Measurements from ENCODE around the gene LDLRAD4.
A peak's percentile ranks its signal among the peaks of the same experiment; 100 is the strongest.

Gene LDLRAD4

DNA sequence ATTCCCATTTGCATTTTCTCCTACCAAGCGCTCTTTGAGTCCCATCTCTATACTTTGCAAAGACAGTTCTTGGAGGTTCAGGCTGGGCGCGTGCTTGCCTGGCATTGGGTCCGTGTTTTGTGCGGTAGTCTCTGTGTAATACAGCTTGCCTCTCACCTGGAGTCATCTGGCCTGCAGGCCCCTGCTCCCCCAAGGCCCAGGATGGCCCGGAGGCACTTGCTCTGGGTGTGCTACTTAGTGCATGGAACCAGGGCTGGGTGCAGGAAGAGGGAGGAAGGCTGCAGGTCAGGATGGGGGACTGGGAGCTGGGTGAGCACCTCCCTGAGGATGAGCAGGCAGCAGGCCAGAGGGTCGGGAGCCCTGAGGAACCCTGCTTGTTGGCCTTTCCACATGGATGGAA is 220.9 kb downstream of the LDLRAD4 start:
- no peak for DNase-seq

DNA sequence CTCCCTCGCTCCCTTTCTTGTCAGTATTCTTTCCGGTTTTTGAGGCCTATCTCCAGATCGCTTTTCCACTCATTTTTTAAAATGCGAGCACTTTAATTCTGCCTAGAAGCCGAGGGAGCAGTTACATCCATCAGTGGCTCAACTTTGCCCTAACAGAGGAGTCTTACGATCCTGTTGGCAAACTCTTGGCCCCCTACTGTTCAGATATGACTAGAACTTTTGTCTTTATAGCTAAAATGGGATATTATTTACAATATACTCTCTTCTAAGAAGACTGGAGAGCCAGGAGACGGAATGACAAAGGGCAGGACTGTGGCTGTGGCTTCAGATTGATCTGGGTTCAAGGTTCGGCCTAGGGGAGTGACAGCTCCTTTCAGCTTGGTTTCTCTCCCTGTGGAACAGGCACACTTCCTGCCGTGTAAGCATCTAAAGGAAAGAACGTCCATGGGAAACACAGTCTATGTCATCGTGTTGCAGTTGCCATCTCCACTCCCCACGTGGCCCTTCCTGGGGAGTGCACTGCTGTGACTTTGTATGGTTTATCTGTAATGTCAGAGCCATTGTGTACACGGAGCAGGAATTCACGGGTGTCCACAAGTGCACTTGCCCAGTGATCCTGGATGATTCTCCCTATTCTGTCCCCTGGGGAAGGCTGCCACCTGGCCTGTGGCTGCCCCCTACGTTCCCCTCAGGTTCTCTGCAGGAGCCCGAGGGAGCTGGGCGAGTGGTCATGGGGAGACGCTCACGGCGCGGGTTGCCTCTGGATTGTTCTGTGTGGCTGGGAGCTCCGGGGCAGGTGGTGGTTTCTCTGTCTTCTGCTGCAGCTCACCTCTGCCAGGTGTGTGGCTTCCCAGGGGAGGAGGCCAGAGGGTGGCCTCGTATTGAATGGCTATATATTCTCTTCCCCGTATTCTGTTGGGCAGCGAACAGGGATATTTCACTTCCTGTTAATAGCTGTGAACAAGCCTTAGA is 222.0 kb downstream of the LDLRAD4 start:
- no peak for DNase-seq

DNA sequence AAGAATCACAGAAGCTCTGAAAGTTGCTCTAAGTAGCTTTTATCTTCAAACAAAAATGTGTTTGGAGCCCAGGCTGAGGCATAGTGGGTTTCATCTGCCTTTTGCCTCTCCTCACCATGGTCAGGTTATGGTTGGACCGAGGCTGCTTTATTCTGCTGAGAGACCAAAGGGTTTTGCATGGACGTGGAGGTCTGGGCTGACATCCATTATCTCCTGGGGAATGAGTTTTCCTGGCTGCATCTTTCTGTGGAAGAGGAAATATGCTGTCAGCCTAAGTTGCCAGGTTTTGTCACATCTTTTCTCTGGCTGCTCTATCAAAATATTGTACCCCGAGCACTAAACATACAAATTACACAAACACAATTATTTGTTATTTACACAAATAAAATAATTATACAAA is 223.2 kb downstream of the LDLRAD4 start:
- no peak for DNase-seq

DNA sequence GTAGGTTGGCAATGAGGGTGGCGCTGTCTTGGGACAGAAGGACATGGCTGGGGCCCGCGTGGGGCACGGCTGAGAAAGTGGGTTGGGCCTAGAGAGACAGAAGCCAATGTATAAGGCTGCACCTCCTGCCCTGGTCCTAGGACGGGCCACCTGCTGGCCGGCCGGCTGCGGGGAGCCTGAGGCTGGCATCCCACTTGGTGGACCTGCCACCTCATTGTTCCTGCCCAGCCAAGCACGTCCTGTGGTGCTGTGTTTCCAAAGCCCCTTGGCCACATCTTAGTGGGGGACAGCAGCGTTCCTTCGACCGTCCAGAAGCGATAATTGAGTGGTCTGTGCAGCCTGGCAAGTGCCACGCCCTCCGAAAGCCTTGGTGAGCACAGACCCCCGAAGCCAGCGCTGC is 223.9 kb downstream of the LDLRAD4 start:
- no peak for DNase-seq

DNA sequence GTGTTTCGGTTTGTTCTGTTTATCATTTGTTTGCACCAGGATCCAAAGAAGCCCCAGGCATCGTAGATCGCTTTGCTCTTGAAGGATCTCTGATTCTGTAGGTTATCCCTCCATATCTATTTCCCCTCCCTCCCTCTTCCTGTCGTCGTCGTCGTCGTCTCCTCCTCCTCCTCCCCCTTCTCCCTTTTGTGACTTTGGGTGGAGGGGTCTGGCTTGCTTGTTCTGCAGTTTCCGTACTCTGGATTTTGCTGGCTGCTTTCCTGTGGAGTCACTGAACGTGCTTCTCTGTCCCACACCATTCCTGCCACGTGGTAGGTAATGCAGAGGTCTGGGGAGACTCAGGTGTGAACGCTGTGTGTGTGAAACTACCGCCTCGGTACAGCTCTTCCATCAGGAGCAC is 225.0 kb downstream of the LDLRAD4 start:
- DNase-seq: no peak

DNA sequence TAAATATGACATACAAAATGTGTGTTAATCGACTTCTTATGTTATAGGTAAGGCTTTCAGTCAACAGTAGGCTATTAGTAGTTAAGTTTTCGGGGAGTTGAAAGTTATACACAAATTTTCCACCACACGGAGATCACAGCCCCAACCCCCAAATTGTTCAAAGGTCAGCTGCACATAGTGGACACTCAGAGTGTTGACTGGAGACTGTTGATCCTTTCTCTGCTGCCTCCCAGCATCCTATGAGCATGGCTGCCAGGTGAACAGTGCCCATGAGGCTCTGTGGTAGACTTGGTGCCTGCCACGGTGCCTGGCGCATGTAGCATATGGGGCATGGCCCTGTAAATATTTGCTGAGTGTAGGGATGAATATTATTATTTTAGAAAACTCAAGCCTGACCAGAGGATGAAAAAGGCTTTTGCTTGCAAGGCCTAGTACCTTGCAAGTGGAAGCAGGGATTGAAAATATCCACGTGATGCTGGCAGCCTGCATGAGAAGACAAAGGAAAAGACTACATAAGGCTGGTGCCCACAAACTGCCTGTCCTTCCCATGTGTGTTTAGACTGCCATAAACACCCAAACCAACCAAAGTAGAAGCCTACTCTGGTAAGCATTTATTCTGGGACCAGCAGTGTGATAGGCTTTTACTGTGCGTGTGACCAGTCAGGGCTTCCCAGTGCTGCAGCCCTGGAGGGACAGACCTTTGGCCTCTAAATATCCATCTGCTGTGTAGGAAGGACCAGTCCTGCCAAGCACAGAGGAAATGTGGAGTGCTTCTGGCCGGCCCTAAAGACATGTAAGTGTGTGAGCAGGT is 226.1 kb downstream of the LDLRAD4 start:
- no peak for DNase-seq

DNA sequence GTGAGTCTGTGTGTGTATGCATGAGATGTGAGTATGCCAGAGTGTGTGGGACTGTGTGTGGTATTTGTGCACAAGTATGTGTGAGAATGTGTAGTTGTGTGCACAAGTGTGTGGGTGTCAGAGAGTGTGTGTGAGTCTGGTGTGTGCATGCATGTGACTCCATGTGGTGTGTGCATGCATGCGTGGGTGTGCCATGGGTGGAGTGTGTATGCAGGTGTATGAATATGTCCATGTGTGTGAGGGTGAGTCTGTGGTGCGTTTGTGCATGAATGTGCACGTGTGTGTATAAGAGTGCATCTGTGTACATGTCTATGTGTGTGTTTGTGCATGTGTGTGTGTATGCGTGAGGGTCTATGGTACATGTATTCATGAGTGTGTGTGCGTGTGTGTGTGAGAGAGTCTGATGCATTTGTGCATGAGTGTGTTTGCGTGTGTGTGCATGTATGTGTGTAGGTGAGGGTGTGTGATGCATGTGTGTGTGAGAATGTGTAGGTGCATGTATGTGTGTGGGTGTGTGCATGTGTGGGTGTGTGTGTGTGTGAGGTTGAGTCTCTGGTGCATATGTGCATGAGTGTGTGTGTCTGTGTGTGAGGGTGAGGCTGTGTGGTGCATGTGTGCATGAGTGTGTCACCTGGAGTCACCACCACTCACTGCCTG is 226.8 kb downstream of the LDLRAD4 start:
- no peak for DNase-seq

DNA sequence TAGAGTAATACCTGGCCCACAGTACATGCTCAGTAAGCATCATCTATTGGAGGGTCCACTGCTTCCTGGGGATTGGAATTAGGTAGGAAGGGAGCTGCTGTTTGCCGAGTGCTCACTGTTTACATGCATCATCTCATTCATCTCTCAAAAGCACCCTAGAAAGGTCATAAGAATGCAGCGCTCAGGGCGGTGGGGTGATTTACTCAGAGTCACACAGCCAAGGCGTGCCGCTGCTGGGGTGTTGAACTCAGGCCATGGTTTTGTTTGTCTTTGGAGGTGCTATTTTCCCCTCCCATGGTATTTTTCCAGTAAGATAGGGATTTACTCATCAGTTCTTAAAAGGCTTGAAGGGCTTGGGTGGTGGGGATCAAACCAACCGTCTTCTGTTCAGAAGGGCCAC is 227.5 kb downstream of the LDLRAD4 start:
- DNase-seq: no peak

DNA sequence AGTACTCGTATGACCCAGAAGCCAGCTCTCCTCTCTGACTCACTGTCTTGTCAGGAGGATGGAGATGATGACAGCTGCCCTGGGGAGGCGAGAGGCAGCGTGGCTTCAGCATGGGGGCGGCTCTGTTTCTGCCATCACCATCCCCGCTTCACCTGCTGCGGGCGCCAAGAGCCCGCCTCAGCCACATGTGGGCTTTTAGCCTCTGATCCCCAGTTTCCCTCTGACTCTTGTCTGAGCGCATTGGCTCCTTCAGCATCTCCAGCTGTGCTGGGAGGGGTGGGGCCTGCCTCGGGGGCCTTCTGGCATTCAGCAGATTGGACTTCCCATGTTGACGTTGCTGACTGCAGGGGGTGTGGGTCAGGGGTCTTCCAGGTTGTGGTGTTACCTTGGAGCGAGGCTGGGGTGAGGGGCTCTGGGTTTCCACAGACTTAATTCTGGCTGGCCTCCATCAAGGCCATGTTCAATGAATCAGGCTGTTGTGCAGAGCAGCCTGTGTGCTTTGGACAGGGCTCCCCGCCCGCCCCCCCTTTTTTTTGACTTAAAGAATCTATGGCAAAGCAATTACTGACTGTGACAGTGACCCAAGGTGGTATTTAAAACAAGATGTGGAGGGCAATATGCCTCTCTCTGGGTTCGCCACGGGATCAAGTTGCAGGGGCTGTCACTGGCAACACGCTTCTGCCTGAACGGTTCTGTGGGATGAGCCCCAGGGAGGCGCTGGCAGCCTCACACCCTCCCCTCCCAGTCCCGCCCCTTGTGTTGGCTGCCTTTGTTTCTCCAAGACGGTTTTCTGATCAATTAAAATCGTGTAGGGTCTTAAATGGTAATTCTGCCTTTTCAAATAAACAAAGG is 228.3 kb downstream of the LDLRAD4 start:
- DNase-seq: peak; percentile 72

DNA sequence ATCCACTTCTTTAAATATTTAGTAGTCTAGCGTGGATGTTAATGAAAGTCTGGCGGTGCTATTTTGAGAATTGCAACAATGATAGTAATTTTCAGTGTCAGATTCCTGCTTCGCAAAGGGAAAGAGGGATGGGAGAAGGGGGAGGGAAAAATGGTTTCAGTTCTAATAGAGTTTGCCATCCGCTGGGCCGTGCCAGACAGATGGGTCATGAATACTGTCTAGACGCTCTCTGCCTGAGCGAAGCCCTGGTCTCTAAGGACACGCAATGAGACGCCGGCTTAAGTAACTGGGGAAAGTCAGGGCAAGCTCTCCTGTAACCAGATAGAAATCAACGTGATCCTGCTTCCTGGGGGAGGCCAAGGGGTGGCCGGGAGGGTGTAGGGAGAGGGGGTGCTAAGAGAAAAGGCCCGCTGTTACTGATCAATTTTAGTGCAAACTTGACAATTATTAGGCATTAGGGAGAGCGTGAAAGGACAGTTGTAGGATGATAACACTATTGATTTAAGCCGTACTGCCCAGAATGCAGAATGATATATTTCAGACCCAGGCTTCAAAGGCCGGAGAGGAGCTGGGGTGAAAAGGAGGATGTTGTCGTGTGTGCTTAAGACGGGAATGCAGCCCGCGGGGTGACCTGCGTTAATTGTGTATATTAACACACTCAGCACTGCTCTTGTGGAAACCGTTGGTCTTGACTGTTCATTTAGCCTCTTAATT is 229.2 kb downstream of the LDLRAD4 start:
- DNase-seq: peak; percentile 93

DNA sequence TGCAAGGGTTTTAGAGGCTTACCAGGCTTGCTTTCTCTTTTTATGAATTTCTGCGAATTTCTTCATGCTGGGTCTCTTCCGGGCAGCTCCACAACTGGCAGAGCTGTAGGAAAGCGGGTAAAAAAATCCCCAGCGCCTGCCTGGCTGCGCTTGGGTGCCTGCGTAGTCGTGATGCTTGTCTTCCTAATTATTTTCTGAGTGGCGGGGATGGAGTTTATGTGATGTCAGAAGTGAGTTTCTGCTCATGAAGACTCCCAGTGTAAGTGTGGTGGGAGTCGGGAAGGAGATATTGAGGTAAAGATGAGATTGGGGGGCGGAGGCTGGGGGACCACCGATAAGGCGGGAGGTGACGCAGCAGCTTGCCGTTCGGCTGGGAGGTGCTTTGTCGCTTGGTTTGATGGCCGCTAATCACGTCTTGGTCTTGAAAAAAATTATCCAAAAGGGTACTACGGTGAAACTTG is 229.8 kb downstream of the LDLRAD4 start:
- DNase-seq: no peak

DNA sequence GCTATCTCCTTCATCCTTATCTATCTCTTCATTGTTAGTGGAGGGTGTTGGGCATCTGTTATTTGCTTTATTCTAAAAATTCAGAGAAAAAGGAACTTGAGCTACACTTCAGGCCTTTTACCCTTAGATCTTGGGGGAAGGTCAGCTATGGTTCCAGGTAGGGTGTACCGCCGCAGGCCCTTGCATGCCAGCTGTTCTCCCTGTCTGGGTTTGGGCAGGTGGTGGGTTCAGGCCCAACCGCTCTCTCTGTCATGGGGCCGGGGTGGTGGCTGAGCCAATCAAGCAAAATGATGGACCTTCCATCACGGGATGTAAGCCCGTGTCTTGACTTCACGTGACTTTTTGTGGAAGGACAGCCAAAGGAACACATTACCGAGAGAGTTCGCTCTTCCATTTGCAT is 231.1 kb downstream of the LDLRAD4 start:
- DNase-seq: no peak

DNA sequence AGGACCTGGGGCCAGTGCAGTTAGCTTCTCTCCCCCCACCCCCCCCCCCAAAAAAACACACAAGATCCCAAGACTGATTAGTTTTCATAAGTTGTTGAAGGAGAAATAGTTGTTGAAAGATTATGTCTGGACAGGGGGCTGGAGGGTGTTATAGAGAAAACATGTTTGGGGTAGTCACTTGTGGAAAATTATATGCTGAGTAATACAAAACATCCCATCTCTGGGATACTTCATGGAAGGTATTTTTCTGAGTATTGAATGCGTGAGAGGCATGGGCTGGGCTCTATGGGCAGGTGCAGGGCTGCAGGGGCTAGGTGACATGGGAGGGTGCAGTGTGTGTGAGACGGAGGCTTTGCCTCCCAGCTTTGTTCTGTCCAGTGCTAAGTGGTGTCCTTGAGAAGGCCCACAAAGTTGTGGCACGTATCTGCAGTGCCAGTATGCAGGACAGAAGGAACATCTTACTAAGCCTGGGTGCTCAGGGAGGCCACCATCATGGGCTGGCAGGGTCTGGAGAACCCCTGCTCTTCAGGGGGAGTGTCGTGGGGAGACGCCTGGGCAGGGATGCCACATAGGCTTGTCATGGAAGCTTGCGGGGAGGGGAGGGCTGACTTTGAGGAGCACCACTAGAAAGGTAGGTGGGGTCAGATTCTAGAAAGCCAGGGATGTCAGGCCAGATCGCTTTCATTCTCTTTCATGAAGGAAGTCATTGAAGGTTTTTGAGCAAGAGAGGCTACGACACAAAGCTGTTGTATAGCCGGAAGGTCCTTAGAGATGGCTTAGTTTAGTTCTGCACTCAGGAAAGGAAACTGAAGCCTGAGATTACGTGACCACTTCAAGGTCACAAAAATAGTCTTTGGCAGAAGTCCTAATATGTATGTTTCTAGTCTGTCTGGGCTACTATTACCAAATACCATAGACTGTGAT is 232.0 kb downstream of the LDLRAD4 start:
- DNase-seq: no peak

DNA sequence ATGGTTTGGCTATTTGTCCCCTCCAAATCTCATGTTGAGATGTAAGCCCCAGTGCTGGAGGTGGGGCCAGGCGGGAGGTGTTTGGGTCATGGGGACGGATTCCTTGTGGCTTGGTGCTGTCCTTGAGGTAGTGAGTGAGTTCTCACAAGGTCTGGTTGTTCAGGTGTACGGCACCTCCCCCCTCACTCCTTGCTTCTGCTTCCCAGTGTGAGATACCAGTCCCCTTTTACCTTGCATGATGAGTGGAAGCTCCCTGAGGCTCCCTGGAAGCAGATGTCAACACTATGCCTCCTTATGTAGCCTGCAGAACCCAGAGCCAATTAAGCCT is 232.6 kb downstream of the LDLRAD4 start:
- no peak for DNase-seq

DNA sequence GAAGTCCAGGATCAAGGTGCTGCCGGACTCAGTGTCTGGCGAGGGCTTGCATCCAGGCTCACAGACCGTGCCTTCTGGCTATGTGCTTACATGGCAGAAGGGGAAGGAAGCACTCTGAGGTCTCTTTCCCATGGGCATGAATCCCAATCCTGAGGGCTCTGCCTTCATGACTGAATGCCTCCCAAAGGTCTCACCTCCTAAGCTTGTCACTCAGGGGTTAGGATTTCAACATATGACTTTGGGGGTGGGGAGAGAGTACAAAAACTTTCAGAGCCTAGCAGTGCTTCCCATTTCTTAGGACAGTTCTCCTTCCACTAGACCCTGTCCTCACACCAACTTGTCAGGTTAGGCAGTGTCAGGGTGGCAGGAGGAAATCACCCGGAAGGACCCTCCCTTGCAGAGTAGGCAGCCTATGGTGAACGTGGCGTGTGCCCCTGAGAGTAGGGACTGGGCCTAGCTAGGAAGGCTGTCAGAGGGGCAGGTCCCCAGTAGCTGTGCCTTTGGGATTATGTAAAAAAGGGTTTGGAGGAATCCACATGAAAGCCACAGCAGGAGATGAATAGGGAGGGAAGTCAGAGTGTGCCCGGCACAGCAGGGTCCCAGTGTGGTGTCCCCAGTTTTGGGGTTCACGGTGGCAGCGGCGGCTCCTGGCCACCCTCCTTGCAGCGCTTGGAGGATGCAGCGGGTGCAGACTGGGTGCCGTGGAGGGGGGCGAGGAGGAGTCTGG is 233.3 kb downstream of the LDLRAD4 start:
- no peak for DNase-seq

DNA sequence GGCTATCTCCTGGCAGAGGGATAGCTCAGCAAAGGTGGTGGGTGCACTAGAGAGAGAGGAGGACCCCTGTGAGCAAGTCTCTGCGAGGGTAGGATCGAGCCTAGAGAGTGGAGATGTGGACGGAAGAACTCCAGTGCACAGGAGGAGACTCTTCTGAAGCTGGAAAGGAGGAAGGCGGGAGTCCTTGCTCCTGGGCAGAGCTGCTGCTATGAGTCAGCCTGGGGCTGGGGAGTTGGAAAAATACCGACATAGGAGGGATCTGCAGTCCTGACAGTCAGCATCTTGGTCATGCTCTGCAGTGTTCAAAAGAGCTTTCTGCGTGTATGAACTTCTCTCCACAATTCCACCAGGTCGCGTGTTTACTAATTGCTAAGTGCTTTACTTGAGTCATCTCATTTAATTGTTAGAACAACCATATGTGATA is 233.8 kb downstream of the LDLRAD4 start:
- no peak for DNase-seq

DNA sequence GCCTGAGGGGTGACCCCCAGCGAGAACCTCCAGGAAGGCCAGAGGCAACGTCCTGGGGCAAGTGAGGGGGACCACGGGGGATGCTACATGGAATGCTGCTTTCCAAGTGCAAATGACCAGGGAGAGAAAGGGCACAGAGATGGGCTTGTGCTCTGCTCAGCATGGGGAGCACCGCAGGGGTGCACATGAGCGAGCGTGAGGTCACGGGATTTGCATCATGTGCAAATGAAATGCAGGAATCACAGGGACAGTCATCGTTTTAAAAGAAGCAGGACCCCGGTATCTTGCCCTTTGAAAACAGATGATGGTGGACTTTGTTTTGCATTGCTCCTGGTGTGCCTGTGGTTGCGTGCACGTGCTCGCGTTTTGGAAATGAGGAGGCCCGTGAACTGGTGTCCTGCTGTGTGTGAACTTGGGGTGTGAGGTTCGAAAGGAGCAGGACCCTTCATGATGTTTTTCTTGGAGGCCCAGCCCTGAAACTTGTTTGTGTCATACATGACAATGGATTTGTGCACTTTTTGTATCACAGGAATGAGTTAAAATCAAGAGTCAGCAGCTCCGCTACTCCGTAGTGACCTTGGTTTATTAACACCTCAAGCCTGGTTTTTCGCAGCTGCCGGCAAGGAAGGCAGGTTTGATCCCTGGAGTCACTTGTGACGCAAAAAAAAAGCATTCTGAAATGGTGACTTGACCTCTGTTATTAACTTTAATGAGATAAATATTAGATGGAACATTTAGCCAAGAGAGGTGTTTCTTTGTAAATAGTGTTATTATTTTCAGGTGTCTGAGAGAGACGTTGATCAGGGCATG is 234.5 kb downstream of the LDLRAD4 start:
- DNase-seq: no peak

DNA sequence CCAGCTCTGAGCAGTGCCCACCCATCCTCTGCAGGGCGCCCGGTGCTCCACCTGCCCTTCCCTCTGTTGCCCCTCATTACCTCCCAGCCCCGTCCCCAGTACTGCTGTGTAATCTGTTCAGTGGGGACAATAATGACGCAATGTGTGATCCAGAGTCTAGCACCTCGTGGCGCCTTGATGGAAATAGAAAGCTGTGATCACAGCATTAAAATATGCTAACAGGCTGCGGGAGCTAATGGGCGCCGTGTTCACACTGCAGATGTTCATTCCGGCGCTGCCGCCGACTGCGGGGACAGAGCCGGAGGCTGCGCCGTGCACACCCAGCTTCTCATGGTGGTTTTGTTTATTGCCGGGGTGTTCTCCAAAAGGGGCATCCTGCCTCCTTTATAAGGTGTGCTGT is 235.2 kb downstream of the LDLRAD4 start:
- DNase-seq: no peak

All from NCI-H2171 treated with DMSO at 0.1 percent for 48 hours (cell line).